Cortex of kidney (tissue), 1 donor: Measurements from ENCODE around the gene CPNE6.
"Not testable (repeated sequence)": the region's sequence is repeated elsewhere in the genome, so short reads cannot be mapped to it uniquely, and the experiment has no call there.

ENCODE experiments used
- DNase-seq: peaks from one replicate; lab custom pipeline; 2025; lab: John Stamatoyannopoulos, UW

The CPNE6 gene

GRCh38 chr14:24105609-24106239 lies 34.4 kb downstream of the CPNE6 start:
- not testable (repeated sequence) for DNase-seq

DNA sequence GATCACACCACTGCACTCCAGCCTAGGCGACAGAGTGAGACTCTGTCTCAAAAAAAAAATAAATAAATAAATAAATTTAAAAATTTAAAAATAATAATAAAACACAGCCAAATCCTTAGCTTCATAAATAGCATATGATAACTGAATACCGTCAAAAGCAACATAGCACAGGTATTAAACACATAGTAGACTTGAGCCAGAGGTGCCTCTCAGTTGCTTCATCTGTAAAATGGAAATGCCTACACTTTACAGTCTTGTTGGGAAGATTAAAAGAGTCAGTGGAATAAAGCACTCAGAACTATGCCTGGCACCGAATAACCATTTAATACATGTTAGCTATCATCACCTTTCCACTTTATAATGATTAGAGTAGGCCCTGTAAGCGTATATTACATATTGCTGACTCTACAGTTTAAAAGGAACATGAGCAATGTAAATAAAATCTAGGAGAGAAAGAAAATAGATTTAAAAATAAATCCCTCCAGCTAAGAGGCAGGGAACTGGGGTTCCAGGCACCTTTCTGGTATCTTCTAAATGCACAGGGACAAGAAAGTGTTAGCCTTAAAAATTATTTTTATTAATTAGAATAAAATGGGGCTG lies 35.4 kb downstream of the CPNE6 start:
- DNase-seq, result no peak

GRCh38 chr14:24108336-24108874 lies 37.0 kb downstream of the CPNE6 start:
- no peak for DNase-seq

GRCh38 chr14:24110060-24110459 lies 38.7 kb downstream of the CPNE6 start:
- no peak for DNase-seq

DNA sequence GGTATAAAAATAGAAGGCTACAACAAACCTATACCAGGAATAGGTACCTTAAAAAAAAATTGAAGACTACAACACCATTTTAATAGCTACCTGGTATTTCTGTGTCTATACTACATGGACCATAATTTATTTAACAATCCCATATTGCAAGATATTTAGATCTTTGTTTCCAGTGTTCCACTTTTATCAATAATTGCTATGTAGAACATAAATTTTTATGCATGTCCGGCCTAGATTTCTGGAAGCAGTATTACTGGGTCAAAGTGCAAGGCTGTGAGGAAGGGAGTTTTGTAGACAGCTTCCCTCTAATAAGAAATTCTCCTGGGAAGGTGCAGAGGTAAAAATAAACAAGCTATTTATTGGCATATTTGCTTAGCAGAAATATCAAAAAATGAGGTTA lies 39.2 kb downstream of the CPNE6 start:
- DNase-seq, result no peak

DNA sequence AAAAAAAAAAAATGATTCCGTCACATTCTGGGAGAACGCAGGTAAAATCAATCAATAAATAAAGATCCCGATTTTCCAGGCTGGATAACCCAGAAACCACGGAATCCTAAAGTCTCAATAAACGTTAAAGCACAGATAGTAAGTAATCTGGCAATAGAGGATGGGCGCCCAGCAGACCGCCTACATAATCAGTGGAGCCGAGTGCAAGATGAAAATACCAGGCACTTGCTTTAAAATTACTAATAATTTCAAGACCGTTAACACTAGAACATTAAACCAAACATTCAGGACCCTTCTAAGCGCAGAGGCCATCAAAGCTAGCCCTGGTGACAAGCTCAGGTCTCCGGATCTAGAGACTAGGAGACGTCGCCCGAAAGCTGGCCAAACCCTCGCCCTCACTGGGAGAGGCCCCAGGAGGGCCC lies 42.0 kb downstream of the CPNE6 start:
- no peak for DNase-seq

DNA sequence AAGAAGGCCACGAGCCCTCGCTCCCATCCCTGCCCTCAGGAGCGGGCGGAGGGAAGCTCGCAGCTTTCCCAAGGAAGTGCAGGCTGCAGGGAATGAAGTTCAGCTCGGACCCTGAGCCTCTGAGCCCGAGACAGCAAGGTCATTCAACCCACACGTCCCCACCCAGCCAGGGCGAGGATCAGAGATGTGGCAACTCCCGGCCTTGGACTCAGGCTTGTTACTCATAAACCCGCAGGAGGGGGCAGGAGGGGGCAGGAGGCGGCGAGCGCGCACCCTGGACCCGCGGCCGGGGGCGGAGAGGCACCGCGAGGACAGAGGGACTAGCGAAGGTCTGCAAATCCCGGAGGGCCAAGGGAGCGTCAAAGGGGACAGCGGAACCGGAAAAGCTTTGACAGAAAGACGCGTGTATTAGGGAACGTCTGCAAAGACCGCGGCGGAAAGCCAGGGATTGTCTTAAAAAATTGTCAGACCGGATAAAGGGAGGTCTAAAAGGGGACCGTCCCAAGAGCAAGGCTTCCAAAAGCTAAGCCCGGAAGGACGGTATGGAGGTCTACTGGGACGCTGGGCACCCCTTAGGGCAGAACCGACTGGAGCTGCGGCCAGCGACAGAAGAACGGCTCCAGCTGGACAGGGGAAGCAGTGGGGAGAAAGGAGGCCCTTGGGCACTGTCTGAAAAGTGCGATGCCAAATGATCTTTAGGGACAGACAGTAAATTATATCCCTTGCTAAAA lies 42.6 kb downstream of the CPNE6 start:
- peak; percentile 65 for DNase-seq

GRCh38 chr14:24114532-24115421 lies 43.4 kb downstream of the CPNE6 start, which contains the start of the genes DCAF11 and NRL:
TSS of gene DCAF11 (plus strand) at chr14:24114777. CDS start at chr14:24115595, 818 bp downstream.
TSS of gene NRL (minus strand) at chr14:24114949. CDS start at chr14:24082848, 32,101 bp downstream.
- DNase-seq, result no peak

GRCh38 chr14:24115422-24116127 lies 44.2 kb downstream of the CPNE6 start:
- DNase-seq, result no peak

- DNase-seq, result no peak
Measured at GRCh38 chr14:24116128-24116814, 44.9 kb downstream of the CPNE6 start.

GRCh38 chr14:24117179-24117578 lies 45.8 kb downstream of the CPNE6 start:
- DNase-seq, result no peak

- no peak for DNase-seq
Measured at GRCh38 chr14:24119691-24120090, 48.3 kb downstream of the CPNE6 start.

DNA sequence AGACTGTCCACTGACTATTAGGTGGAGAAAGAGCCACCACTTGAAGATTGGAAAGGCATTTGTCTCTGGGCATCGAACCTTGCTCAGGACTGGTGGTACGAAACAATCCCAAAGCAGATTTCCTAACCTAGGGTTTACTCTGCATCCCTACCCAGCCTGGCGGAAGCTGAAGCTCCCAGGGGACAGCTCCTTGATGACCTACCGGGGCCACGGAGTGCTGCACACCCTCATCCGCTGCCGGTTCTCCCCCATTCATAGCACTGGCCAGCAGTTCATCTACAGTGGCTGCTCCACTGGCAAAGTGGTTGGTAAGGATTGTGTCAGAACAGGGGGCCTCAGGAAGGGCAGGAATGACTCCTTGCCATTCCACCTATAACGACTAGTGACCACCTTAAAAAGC lies 49.8 kb downstream of the CPNE6 start:
- DNase-seq, result no peak

- DNase-seq, result no peak
Measured at GRCh38 chr14:24122416-24122815, 51.1 kb downstream of the CPNE6 start.

GRCh38 chr14:24122898-24123297 lies 51.5 kb downstream of the CPNE6 start:
- no peak for DNase-seq

DNA sequence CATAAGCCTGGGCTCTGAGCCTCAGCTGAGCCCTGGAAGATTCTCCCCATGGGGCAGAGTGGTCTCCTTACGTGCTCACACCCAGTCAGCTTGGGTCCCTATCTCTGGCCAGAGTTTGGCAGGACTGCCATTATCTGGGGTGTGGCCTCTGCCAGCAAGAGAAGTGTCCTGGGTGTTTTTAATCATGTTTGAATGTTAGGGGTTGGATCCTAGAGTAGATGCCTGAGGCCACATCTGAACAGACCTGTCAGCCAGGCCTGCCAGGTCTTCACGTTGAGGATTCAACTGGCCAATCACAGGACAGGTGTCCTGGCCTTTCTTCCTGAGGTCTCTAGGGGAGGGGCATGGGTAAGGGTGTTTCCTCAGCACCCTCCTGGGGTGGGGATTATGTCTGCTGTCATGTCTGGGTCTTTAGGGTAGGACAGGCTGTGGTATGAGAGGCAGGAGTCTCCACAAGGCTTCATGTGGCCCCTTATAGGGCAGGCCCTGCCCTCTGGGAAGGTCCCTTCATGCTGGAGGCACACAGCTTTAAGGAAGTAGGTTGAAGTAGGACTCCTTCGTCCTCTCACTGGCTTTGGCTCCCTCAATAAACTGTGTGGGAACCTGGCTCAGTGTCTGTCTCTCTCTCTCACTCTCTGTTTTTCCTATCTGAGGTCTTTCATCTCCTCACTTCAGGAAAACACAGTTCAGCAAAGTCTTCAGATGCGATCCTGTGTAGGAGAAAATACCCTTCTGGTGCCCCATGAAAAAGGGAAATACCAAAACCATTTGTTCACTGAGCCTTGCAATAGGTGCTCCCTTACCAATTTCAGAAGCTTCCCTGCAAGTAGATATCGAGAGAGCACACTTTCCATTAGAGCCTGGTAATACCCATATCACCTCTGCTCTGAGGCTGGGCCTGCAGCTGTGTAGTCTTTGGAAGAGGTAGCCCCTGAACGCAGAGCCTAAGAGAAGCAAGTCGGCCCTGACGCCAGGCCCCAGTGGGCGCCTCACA lies 52.4 kb downstream of the CPNE6 start:
- DNase-seq, result no peak

DNA sequence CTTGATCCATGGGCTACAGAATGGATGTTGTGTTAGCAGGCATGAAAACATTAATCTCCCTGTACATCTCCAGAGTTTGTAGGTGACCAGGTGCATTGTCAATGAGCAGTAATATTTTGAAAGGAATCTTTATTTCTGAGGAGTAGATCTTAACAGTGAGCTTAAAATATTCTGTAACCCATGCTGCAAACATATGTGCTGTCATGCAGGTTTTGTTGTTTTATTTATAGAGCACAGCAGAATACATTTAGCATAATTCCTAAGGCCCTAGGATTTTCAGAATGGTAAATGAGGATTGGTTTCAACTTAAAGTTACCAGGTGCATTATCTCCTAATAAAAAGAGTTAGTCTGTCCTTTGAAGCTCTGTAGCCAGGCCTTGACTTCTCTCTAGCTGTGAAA lies 55.6 kb downstream of the CPNE6 start:
- DNase-seq, result no peak

GRCh38 chr14:24127673-24128072 lies 56.3 kb downstream of the CPNE6 start:
- no peak for DNase-seq
